ENCODE measurements around the gene PTPN14.

DNA sequence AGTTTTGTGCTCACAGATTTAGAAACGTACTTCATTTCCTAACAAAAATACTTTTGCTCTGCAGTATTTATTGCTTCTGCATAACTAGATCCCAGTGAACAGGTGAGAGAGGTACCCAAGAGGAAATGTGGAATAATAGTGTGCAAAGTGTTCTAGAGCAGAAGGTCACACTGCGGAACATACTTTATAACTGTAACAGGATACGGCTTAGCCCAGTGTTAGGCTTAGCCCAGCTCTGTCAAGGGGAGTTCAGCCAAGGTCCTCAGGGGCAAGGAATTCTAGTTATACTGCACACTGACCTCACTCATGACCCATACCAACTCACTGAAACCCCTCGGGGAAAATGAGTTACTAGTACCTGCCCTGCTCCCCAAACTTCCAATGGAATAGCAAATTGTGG lies 55.3 kb downstream of the PTPN14 start:
- no peak for TF ChIP-seq POLR2A (IDR thresholded peaks at IDR 0.05; ENCODE audit: extremely low read depth, insufficient read length)
- TF ChIP-seq, protein P1, sequence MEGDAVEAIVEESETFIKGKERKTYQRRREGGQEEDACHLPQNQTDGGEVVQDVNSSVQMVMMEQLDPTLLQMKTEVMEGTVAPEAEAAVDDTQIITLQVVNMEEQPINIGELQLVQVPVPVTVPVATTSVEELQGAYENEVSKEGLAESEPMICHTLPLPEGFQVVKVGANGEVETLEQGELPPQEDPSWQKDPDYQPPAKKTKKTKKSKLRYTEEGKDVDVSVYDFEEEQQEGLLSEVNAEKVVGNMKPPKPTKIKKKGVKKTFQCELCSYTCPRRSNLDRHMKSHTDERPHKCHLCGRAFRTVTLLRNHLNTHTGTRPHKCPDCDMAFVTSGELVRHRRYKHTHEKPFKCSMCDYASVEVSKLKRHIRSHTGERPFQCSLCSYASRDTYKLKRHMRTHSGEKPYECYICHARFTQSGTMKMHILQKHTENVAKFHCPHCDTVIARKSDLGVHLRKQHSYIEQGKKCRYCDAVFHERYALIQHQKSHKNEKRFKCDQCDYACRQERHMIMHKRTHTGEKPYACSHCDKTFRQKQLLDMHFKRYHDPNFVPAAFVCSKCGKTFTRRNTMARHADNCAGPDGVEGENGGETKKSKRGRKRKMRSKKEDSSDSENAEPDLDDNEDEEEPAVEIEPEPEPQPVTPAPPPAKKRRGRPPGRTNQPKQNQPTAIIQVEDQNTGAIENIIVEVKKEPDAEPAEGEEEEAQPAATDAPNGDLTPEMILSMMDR (IDR thresholded peaks at IDR 0.05; ENCODE audit: low read depth, low read length), result no peak
- TF ChIP-seq, protein P2, sequence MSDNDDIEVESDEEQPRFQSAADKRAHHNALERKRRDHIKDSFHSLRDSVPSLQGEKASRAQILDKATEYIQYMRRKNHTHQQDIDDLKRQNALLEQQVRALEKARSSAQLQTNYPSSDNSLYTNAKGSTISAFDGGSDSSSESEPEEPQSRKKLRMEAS (IDR thresholded peaks at IDR 0.05; ENCODE audit: low read depth, low read length), result no peak

Measured in NB4 (cell line).